Duodenal mucosa (tissue), 2 donors: ENCODE measurements around the gene CLASP1.

Experiments
- H3K27ac ChIP-seq: one replicate; pipeline ENCODE4 v1.7.0; 2013; ENCODE audit warnings: low read depth, low read length
- H3K27me3 ChIP-seq, 2 donors: one replicate each; pipeline ENCODE4 v1.7.0; 2013; ENCODE audit warnings: low read length in 2 of 2, control low read depth in 1 of 2; ENCODE audit not compliant: insufficient read depth in 2 of 2, control insufficient read depth in 1 of 2
- H3K36me3 ChIP-seq, 2 donors: one replicate each; pipeline ENCODE4 v1.7.0; 2013; ENCODE audit warnings: low read length in 2 of 2, control low read depth in 1 of 2; ENCODE audit not compliant: insufficient read depth in 2 of 2, control insufficient read depth in 1 of 2
- H3K4me1 ChIP-seq, 2 donors: one replicate each; pipeline ENCODE4 v1.7.0; 2013; ENCODE audit warnings: low read length in 2 of 2, control low read depth in 1 of 2; ENCODE audit not compliant: insufficient read depth in 2 of 2, control insufficient read depth in 1 of 2
- H3K4me3 ChIP-seq, 2 donors: one replicate each; pipeline ENCODE4 v1.7.0; 2013; ENCODE audit warnings: low read length in 2 of 2, low read depth in 1 of 2
- H3K9ac ChIP-seq, 2 donors: one replicate each; pipeline ENCODE4 v1.7.0; 2013; ENCODE audit warnings: low read length in 2 of 2, low read depth in 1 of 2
- H3K9me3 ChIP-seq, 2 donors: one replicate each; pipeline ENCODE4 v1.7.0; 2013; ENCODE audit warnings: low read length in 2 of 2, control low read depth in 1 of 2; ENCODE audit not compliant: control insufficient read depth in 1 of 2

Gene CLASP1

GRCh38 chr2:121362226-121362625 lies 287.0 kb downstream of the CLASP1 start:
- peaks cover 44 to 70% of the 10 kb centered on the region in 2 donors for H3K36me3 ChIP-seq
- peaks cover 0 to 7% of the 10 kb centered on the region in 2 donors for H3K4me1 ChIP-seq
- no peak overlapping the region for H3K4me3 ChIP-seq
- H3K9ac ChIP-seq, result no peak overlapping the region
- H3K27ac ChIP-seq, result no peak overlapping the region
- no peaks in the 10 kb centered on the region for H3K9me3 ChIP-seq
- no peaks in the 10 kb centered on the region for H3K27me3 ChIP-seq

- Histone ChIP-seq H3K4me1 (peaks cover 2 to 9% of the 10 kb centered on the region in 2 donors), H3K27ac (no peak overlapping the region), H3K36me3 (peaks cover 34 to 65% of the 10 kb centered on the region in 2 donors), H3K9ac (no peak overlapping the region), H3K4me3 (no peak overlapping the region), H3K9me3 (no peaks in the 10 kb centered on the region), H3K27me3 (no peaks in the 10 kb centered on the region)
Observed at GRCh38 chr2:121360566-121361300, 288.5 kb downstream of the CLASP1 start.

GRCh38 chr2:121359716-121360565 lies 289.3 kb downstream of the CLASP1 start:
- Histone ChIP-seq H3K4me1 (peaks cover 4 to 14% of the 10 kb centered on the region in 2 donors), H3K9me3 (no peaks in the 10 kb centered on the region), H3K27ac (no peak overlapping the region), H3K4me3 (no peak overlapping the region), H3K36me3 (peaks cover 28 to 62% of the 10 kb centered on the region in 2 donors), H3K27me3 (no peaks in the 10 kb centered on the region), H3K9ac (no peak overlapping the region)

- H3K27ac ChIP-seq, result no peak overlapping the region
- no peaks in the 10 kb centered on the region for H3K27me3 ChIP-seq
- no peak overlapping the region for H3K9ac ChIP-seq
- no peaks in the 10 kb centered on the region for H3K9me3 ChIP-seq
- H3K4me3 ChIP-seq, result no peak overlapping the region
- peaks cover 4 to 14% of the 10 kb centered on the region in 2 donors for H3K4me1 ChIP-seq
- peaks cover 28 to 64% of the 10 kb centered on the region in 2 donors for H3K36me3 ChIP-seq
Observed at GRCh38 chr2:121359170-121359569, 290.1 kb downstream of the CLASP1 start.

- Histone ChIP-seq H3K9me3 (no peaks in the 10 kb centered on the region), H3K4me1 (peaks cover 4 to 14% of the 10 kb centered on the region in 2 donors), H3K27me3 (no peaks in the 10 kb centered on the region), H3K9ac (no peak overlapping the region), H3K36me3 (peaks cover 24 to 64% of the 10 kb centered on the region in 2 donors), H3K27ac (no peak overlapping the region), H3K4me3 (no peak overlapping the region)
Observed at GRCh38 chr2:121358291-121358690, 291.0 kb downstream of the CLASP1 start.

GRCh38 chr2:121356058-121356640 lies 293.1 kb downstream of the CLASP1 start:
- Histone ChIP-seq H3K27ac (no peak overlapping the region), H3K36me3 (peaks cover 18 to 61% of the 10 kb centered on the region in 2 donors), H3K9ac (no peak overlapping the region)

GRCh38 chr2:121355488-121355887 lies 293.8 kb downstream of the CLASP1 start:
- Histone ChIP-seq H3K27me3 (no peaks in the 10 kb centered on the region), H3K36me3 (peaks cover 22 to 64% of the 10 kb centered on the region in 2 donors), H3K9ac (no peak overlapping the region), H3K9me3 (no peaks in the 10 kb centered on the region), H3K4me1 (peaks cover 4 to 11% of the 10 kb centered on the region in 2 donors), H3K27ac (no peak overlapping the region), H3K4me3 (no peak overlapping the region)

More at GRCh38 chr2:121356058-121356640, 293.1 kb downstream of the CLASP1 start:
- no peaks in the 10 kb centered on the region for H3K9me3 ChIP-seq
- H3K27me3 ChIP-seq, result no peaks in the 10 kb centered on the region
- H3K4me3 ChIP-seq, result no peak overlapping the region
- peaks cover 4 to 14% of the 10 kb centered on the region in 2 donors for H3K4me1 ChIP-seq

GRCh38 chr2:121351521-121352318 lies 297.5 kb downstream of the CLASP1 start:
- Histone ChIP-seq H3K9me3 (no peaks in the 10 kb centered on the region), H3K4me3 (no peak overlapping the region), H3K9ac (no peak overlapping the region), H3K27me3 (no peaks in the 10 kb centered on the region), H3K36me3 (peaks cover 38 to 79% of the 10 kb centered on the region in 2 donors), H3K4me1 (peaks cover 4 to 8% of the 10 kb centered on the region in 2 donors), H3K27ac (no peak overlapping the region)

- Histone ChIP-seq H3K27me3 (no peaks in the 10 kb centered on the region), H3K9me3 (no peaks in the 10 kb centered on the region), H3K4me1 (peaks cover 4 to 6% of the 10 kb centered on the region in 2 donors), H3K4me3 (no peak overlapping the region), H3K36me3 (peaks cover 46 to 85% of the 10 kb centered on the region in 2 donors), H3K9ac (no peak overlapping the region), H3K27ac (no peak overlapping the region)
Observed at GRCh38 chr2:121350890-121351289, 298.4 kb downstream of the CLASP1 start.
